HCT116 (cell line): ENCODE data around the gene SAT1. TPM values are rescaled to one million over a fixed set of nuclear protein-coding genes. Genes with fewer than 3 reads are reported as not detected.

Experiments
- ATAC-seq: fragments of 200-7000 bp; cut with Tn5 transposase; 2 replicates; pipeline ENCODE4 v1.9.1; 2020; ENCODE audit warnings: mild to moderate bottlenecking, moderate library complexity
- BruUV-seq: library from RNA; stranded (reverse); fragments of 400-500 nt; replicated peaks from 2 replicates; lab custom pipeline; 2021; lab: Mats Ljungman, UMichigan
- CTCF ChIA-PET: fragments of 300-600 bp; sonication (Branson Sonifier 250); formaldehyde crosslinking; loops from one replicate; lab custom pipeline; 2021; ENCODE audit warnings: antibody characterized with exemption; lab: Charles Lee
- POLR2A ChIA-PET: fragments of 300-600, 350-600 bp; sonication (Branson Sonifier 250); formaldehyde crosslinking; loops from one replicate; lab custom pipeline; 2021; ENCODE audit warnings: antibody characterized with exemption; lab: Charles Lee
- RAD21 ChIA-PET, 2 experiments: fragments of 300-600 bp; sonication (Branson Sonifier 250); formaldehyde crosslinking; loops; one replicate each; lab custom pipeline; 2023; ENCODE audit warnings: low total read pairs in 2 of 2; ENCODE audit not compliant: uncharacterized antibody in 2 of 2, unreplicated experiment in 2 of 2, low non-redundant PET in 1 of 2; lab: Charles Lee
- DNase-seq: peaks from one replicate; pipeline ENCODE4 v3.0.0-alpha.2; 2010; ENCODE audit warnings: low read depth, low spot score
- H2AFZ ChIP-seq: fragments of 200-600 bp; shearing (Covaris generic), sonication (generic); 2 replicates; pipeline ENCODE4 v1.6.1; 2017; ENCODE audit warnings: low read depth, mixed run types, mixed read lengths, antibody characterized with exemption, low read length; ENCODE audit not compliant: poor library complexity, severe bottlenecking
- H3K27ac ChIP-seq: 2 replicates; pipeline ENCODE4 v1.5.1; 2012; ENCODE audit warnings: low read depth, low read length
- H3K27me3 ChIP-seq: fragments of 200-600 bp; sonication (generic); 2 replicates; pipeline ENCODE4 v1.6.1; 2016; ENCODE audit warnings: mixed run types, low read length, mixed read lengths; ENCODE audit not compliant: insufficient read depth
- H3K36me3 ChIP-seq, 2 experiments: fragments of 200-500 bp in 1 of 2; fragments of 200-600 bp in 1 of 2; sonication (Bioruptor generic) in 1 of 2; sonication (generic) in 1 of 2; 2 replicates each; pipeline versions ENCODE4 v1.5.1 to v1.6.1; 2014 to 2016; ENCODE audit warnings: low read length in 2 of 2, inconsistent platforms in 1 of 2, mixed read lengths in 1 of 2, mixed run types in 1 of 2; ENCODE audit not compliant: insufficient read depth in 2 of 2, control insufficient read depth in 1 of 2
- H3K4me1 ChIP-seq, 2 experiments: fragments of 200-600 bp in 1 of 2; sonication (generic) in 1 of 2; 2 replicates each; pipeline versions ENCODE4 v1.5.1 to v1.6.1; 2012 to 2017; ENCODE audit warnings: low read length in 2 of 2, inconsistent platforms in 1 of 2, mild to moderate bottlenecking in 1 of 2, mixed read lengths in 1 of 2, mixed run types in 1 of 2, moderate library complexity in 1 of 2; ENCODE audit not compliant: insufficient read depth in 2 of 2, control insufficient read depth in 1 of 2
- H3K4me2 ChIP-seq: fragments of 200-600 bp; sonication (generic); 2 replicates; pipeline ENCODE4 v1.6.1; 2017; ENCODE audit warnings: mixed run types, low read length, mixed read lengths
- H3K4me3 ChIP-seq, 2 experiments: fragments of 200-600 bp in 1 of 2; sonication (generic) in 1 of 2; replicated peaks in 1 of 2; 2 replicates each; pipeline ENCODE4 v1.5.1; 2011 to 2016; ENCODE audit warnings: low read length in 2 of 2, control low read depth in 1 of 2, low read depth in 1 of 2, mild to moderate bottlenecking in 1 of 2, mixed read lengths in 1 of 2, mixed run types in 1 of 2
- H3K79me2 ChIP-seq: fragments of 200-600 bp; sonication (generic); 2 replicates; pipeline ENCODE4 v1.6.1; 2017; ENCODE audit warnings: mild to moderate bottlenecking, mixed run types, low read length, moderate library complexity, mixed read lengths; ENCODE audit not compliant: insufficient read depth
- H3K9ac ChIP-seq: fragments of 200-600 bp; sonication (generic); 2 replicates; pipeline ENCODE4 v1.6.1; 2016; ENCODE audit warnings: low read length, mixed read lengths
- H3K9me2 ChIP-seq: fragments of 200-600 bp; sonication (generic), shearing (Covaris generic); 2 replicates; pipeline ENCODE4 v1.6.1; 2017; ENCODE audit warnings: mixed run types, mild to moderate bottlenecking, moderate library complexity; ENCODE audit not compliant: insufficient read depth
- H3K9me3 ChIP-seq, 2 experiments: fragments of 200-500 bp in 1 of 2; fragments of 200-600 bp in 1 of 2; sonication (Bioruptor generic) in 1 of 2; sonication (generic) in 1 of 2; 2 replicates each; pipeline ENCODE4 v1.6.1; 2014 to 2017; ENCODE audit warnings: low read length in 2 of 2, mixed read lengths in 2 of 2, inconsistent platforms in 1 of 2, low read depth in 1 of 2, mild to moderate bottlenecking in 1 of 2, mixed run types in 1 of 2, moderate library complexity in 1 of 2; ENCODE audit not compliant: control insufficient read depth in 1 of 2, insufficient read depth in 1 of 2
- H4K20me1 ChIP-seq: fragments of 200-600 bp; sonication (generic), shearing (Covaris generic); 2 replicates; pipeline ENCODE4 v1.6.1; 2017; ENCODE audit warnings: mixed run types, mild to moderate bottlenecking, moderate library complexity; ENCODE audit not compliant: insufficient read depth
- CEBPB ChIP-seq: IDR thresholded peaks from 2 replicates; pipeline ENCODE4 v1.6.1; 2012; ENCODE audit warnings: low read depth
- EGR1 ChIP-seq: IDR thresholded peaks from 2 replicates; pipeline ENCODE4 v1.6.1; 2012; ENCODE audit warnings: low read depth
- ELF1 ChIP-seq: IDR thresholded peaks from 2 replicates; pipeline ENCODE4 v1.6.1; 2012; ENCODE audit warnings: low read depth, borderline replicate concordance
- EZH2 ChIP-seq: fragments of 200-600 bp; sonication (generic); IDR thresholded peaks from 2 replicates; pipeline ENCODE4 v1.6.1; 2017; ENCODE audit warnings: antibody characterized with exemption, mixed run types
- EZH2phosphoT487 ChIP-seq: fragments of 200-600 bp; IDR thresholded peaks from 2 replicates; pipeline ENCODE4 v1.6.1; 2018; ENCODE audit warnings: antibody characterized with exemption, borderline replicate concordance
- FOSL1 ChIP-seq: IDR thresholded peaks from 2 replicates; pipeline ENCODE4 v1.6.1; 2012; ENCODE audit warnings: low read depth
- JUND ChIP-seq: IDR thresholded peaks from 2 replicates; pipeline ENCODE4 v1.6.1; 2012
- POLR2A ChIP-seq: IDR thresholded peaks from 2 replicates; pipeline ENCODE4 v1.7.0; 2011; ENCODE audit warnings: borderline replicate concordance; ENCODE audit not compliant: insufficient read depth, insufficient read length; ENCODE audit errors: extremely low read depth
- SRF ChIP-seq: IDR thresholded peaks from 2 replicates; pipeline ENCODE4 v1.6.1; 2012; ENCODE audit warnings: low read depth
- intact Hi-C: fragments of 100-400 bp; cut with micrococcal nuclease; formaldehyde crosslinking; loops from 2 replicates; pipeline ENCODE4 v1.10.0; 2022
- total RNA-seq: library from RNA; stranded (reverse); gene quantifications from one replicate; pipeline ENCODE4 v1.2.1, GENCODE V29; 2021; ENCODE audit not compliant: unreplicated experiment
- TF ChIP-seq, protein P1 (sequence below), 3 experiments: fragments of 200-600 bp in 1 of 3; sonication (generic) in 1 of 3; IDR thresholded peaks in 2 of 3; conservative IDR thresholded peaks in 1 of 3; 2 replicates each; pipeline ENCODE4 v1.5.1; 2012 to 2017; ENCODE audit warnings: low read depth in 2 of 3, low read length in 2 of 3, antibody characterized with exemption in 1 of 3, borderline replicate concordance in 1 of 3, control low read depth in 1 of 3, mild to moderate bottlenecking in 1 of 3, mixed read lengths in 1 of 3, mixed run types in 1 of 3, moderate library complexity in 1 of 3; ENCODE audit not compliant: insufficient read depth in 1 of 3
- TF ChIP-seq, protein P2 (sequence below): IDR thresholded peaks from 2 replicates; pipeline ENCODE4 v1.6.1; 2012; ENCODE audit warnings: low read depth
- TF ChIP-seq, protein P3 (sequence below): IDR thresholded peaks from 2 replicates; pipeline ENCODE4 v1.6.1; 2012

Gene SAT1
- total RNA-seq, 1 experiment from 2014 or later: 821 TPM

DNA sequence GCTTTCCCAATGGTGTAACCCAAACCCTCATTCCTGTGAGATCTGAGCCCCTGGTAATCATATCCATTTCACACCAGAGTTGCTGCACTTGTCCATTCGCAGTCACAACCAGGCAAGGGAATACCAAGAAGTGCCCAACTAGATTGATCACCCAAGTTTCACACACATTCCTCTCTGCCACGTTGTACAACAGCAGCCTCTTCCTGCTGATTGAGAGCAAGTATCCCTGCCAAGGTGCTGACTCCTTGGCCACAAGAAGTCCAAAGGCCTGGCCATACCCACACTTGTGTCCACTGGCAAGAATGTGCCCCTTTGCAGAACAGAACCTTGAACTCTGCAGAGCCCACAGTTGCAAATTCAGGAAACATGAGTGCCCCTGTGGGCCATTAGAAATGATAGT is 33.4 kb upstream of the SAT1 start:
- no peaks in the 10 kb centered on the region for H3K9me2 ChIP-seq
- H3K9me3 ChIP-seq: no peaks in the 10 kb centered on the region
- no peak overlapping the region for H2AFZ ChIP-seq
- H3K27me3 ChIP-seq: no peaks in the 10 kb centered on the region
- H4K20me1 ChIP-seq: no peaks in the 10 kb centered on the region
- no peak overlapping the region for H3K27ac ChIP-seq
- H3K4me3 ChIP-seq: no peak overlapping the region
- intact Hi-C loops: no loop called here
- H3K79me2 ChIP-seq: no peaks in the 10 kb centered on the region
- DNase-seq: no peak
- RAD21 ChIA-PET: no interaction called here
- POLR2A ChIA-PET: no interaction called here
- no TSS peak for BruUV-seq
- no peak overlapping the region for H3K9ac ChIP-seq
- no peak for ATAC-seq
- CTCF ChIA-PET: no interaction called here
- H3K36me3 ChIP-seq: no peaks in the 10 kb centered on the region
- no peak overlapping the region for H3K4me2 ChIP-seq
- peaks cover 0 to 3% of the 10 kb centered on the region in 2 experiments; a peak in 1 of 4 replicates for H3K4me1 ChIP-seq
- TF ChIP-seq CEBPB (no peak), EZH2phosphoT487 (no peak), JUND (no peak), EGR1 (no peak), POLR2A (no peak), ELF1 (no peak), SRF (no peak), FOSL1 (no peak), EZH2 (no peak)
- TF ChIP-seq, protein P1, sequence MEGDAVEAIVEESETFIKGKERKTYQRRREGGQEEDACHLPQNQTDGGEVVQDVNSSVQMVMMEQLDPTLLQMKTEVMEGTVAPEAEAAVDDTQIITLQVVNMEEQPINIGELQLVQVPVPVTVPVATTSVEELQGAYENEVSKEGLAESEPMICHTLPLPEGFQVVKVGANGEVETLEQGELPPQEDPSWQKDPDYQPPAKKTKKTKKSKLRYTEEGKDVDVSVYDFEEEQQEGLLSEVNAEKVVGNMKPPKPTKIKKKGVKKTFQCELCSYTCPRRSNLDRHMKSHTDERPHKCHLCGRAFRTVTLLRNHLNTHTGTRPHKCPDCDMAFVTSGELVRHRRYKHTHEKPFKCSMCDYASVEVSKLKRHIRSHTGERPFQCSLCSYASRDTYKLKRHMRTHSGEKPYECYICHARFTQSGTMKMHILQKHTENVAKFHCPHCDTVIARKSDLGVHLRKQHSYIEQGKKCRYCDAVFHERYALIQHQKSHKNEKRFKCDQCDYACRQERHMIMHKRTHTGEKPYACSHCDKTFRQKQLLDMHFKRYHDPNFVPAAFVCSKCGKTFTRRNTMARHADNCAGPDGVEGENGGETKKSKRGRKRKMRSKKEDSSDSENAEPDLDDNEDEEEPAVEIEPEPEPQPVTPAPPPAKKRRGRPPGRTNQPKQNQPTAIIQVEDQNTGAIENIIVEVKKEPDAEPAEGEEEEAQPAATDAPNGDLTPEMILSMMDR (IDR thresholded peaks at IDR 0.05 in 2 of 3, conservative IDR thresholded peaks at IDR 0.05 in 1 of 3; ENCODE audit: borderline replicate concordance in 1 of 3, insufficient read depth in 1 of 3, low read depth in 2 of 3, low read length in 2 of 3): no peak
- TF ChIP-seq, protein P2, sequence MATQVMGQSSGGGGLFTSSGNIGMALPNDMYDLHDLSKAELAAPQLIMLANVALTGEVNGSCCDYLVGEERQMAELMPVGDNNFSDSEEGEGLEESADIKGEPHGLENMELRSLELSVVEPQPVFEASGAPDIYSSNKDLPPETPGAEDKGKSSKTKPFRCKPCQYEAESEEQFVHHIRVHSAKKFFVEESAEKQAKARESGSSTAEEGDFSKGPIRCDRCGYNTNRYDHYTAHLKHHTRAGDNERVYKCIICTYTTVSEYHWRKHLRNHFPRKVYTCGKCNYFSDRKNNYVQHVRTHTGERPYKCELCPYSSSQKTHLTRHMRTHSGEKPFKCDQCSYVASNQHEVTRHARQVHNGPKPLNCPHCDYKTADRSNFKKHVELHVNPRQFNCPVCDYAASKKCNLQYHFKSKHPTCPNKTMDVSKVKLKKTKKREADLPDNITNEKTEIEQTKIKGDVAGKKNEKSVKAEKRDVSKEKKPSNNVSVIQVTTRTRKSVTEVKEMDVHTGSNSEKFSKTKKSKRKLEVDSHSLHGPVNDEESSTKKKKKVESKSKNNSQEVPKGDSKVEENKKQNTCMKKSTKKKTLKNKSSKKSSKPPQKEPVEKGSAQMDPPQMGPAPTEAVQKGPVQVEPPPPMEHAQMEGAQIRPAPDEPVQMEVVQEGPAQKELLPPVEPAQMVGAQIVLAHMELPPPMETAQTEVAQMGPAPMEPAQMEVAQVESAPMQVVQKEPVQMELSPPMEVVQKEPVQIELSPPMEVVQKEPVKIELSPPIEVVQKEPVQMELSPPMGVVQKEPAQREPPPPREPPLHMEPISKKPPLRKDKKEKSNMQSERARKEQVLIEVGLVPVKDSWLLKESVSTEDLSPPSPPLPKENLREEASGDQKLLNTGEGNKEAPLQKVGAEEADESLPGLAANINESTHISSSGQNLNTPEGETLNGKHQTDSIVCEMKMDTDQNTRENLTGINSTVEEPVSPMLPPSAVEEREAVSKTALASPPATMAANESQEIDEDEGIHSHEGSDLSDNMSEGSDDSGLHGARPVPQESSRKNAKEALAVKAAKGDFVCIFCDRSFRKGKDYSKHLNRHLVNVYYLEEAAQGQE: no peak
- TF ChIP-seq, protein P3, sequence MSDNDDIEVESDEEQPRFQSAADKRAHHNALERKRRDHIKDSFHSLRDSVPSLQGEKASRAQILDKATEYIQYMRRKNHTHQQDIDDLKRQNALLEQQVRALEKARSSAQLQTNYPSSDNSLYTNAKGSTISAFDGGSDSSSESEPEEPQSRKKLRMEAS: no peak
